Upper lobe of left lung (tissue), 6 donors: ENCODE measurements around the gene GRK2. TPM values are rescaled to one million over a fixed set of nuclear protein-coding genes. Genes with fewer than 3 reads are reported as not detected.

ENCODE experiments used
- ATAC-seq, 2 donors: fragments of 200-7000 bp; cut with Tn5 transposase; one replicate each; pipeline ENCODE4 v1.9.1; 2022; ENCODE audit warnings: mild to moderate bottlenecking in 2 of 2, moderate library complexity in 2 of 2; ENCODE audit not compliant: low FRiP score in 2 of 2
- DNase-seq, 2 donors: peaks; one replicate each; pipeline ENCODE4 v3.0.0-alpha.2; 2019 to 2020
- H3K27ac ChIP-seq, 4 donors: fragments of 200-600 bp; sonication (generic); one replicate each; pipeline ENCODE4 v1.5.1; 2016 to 2019
- H3K27me3 ChIP-seq, 4 donors: fragments of 200-600 bp; sonication (generic); one replicate each; pipeline ENCODE4 v1.5.1; 2017 to 2019
- H3K36me3 ChIP-seq, 4 donors: fragments of 200-600 bp; sonication (generic); one replicate each; pipeline ENCODE4 v1.5.1; 2016 to 2019
- H3K4me1 ChIP-seq, 4 donors: fragments of 200-600 bp; sonication (generic); one replicate each; pipeline ENCODE4 v1.5.1; 2018 to 2019
- H3K4me3 ChIP-seq, 4 donors: fragments of 200-600 bp; sonication (generic); one replicate each; pipeline ENCODE4 v1.5.1; 2017 to 2019; ENCODE audit warnings: mild to moderate bottlenecking in 2 of 4, moderate library complexity in 1 of 4
- H3K9me3 ChIP-seq, 4 donors: fragments of 200-600 bp; sonication (generic); one replicate each; pipeline ENCODE4 v1.5.1; 2018 to 2019
- CTCF ChIP-seq, 6 experiments: fragments of 450-650 bp in 4 of 6; fragments of 200-600 bp in 2 of 6; sonication (generic) in 2 of 6; IDR thresholded peaks; one replicate each; pipeline ENCODE4 v1.5.1; 2016 to 2019; ENCODE audit warnings: antibody characterized with exemption in 6 of 6
- EP300 ChIP-seq, 4 donors: sonication (generic); formaldehyde crosslinking; IDR thresholded peaks; one replicate each; pipeline ENCODE4 v1.5.1; 2017; ENCODE audit warnings: antibody characterized with exemption in 4 of 4, control low read depth in 2 of 4
- POLR2A ChIP-seq, 4 donors: fragments of 450-650 bp; IDR thresholded peaks; one replicate each; pipeline ENCODE4 v1.5.1; 2016 to 2017; ENCODE audit warnings: antibody characterized with exemption in 4 of 4, mild to moderate bottlenecking in 2 of 4
- POLR2AphosphoS5 ChIP-seq, 2 donors: sonication (generic); formaldehyde crosslinking; IDR thresholded peaks; one replicate each; pipeline ENCODE4 v1.5.1; 2017; ENCODE audit warnings: antibody characterized with exemption in 2 of 2
- WGBS, 2 donors: methylation state at CpG; one replicate each; pipeline ENCODE4 v1.1.5; 2017 to 2018; 5-methylcytosine and 5-hydroxymethylcytosine counted together
- total RNA-seq, 6 donors: library from RNA; depleted of rRNA in 4 of 6; stranded (reverse); fragments of >200 nt in 4 of 6; gene quantifications; one replicate each; pipeline versions ENCODE4 v1.1.0 to v1.2.1, GENCODE V29; 2016 to 2021
- donor health status: DM: no; HTN: no; CAD: no; lungs with moderate emphysema.
- donor health status: DM: no; HTN: yes; CAD: no; lungs with severe emphysema.

The GRK2 gene
- total RNA-seq, 6 donors from 2014 or later: 76.9 to 232 (median 117) TPM

GRCh38 chr11:67300256-67300755 lies 34.0 kb downstream of the GRK2 start:
- ATAC-seq (no peak), DNase-seq (peak in 1 of 2 donors; percentile 52)
- Histone ChIP-seq H3K27me3 (no peaks in the 10 kb centered on the region), H3K4me3 (no peak overlapping the region), H3K27ac (no peak overlapping the region), H3K36me3 (peaks cover 13 to 54% (median 32%) of the 10 kb centered on the region in 4 donors), H3K9me3 (peaks cover 0 to 9% (median 6%) of the 10 kb centered on the region in 4 donors), H3K4me1 (peaks cover 23 to 37% (median 28%) of the 10 kb centered on the region in 4 donors)
- TF ChIP-seq CTCF (IDR thresholded peaks at IDR 0.05): no peak
- TF ChIP-seq POLR2AphosphoS5 (IDR thresholded peaks at IDR 0.05): no peak
- no peak for TF ChIP-seq EP300 (IDR thresholded peaks at IDR 0.05)
- TF ChIP-seq POLR2A (IDR thresholded peaks at IDR 0.05): no peak
- 92 to 95% methylated on average over 11 of the region's 13 CpGs for WGBS, 2 donors

- H3K36me3 ChIP-seq: peaks cover 13 to 49% (median 30%) of the 10 kb centered on the region in 4 donors
- no peak overlapping the region for H3K4me3 ChIP-seq
- ATAC-seq (no peak), DNase-seq (peak in 1 of 2 donors; percentile 70)
- no peaks in the 10 kb centered on the region for H3K27me3 ChIP-seq
- H3K9me3 ChIP-seq: peaks cover 0 to 3% (median 2%) of the 10 kb centered on the region in 4 donors
- H3K27ac ChIP-seq: no peak overlapping the region
- WGBS, 2 donors: 92 to 95% methylated on average over 16 to 20 of the region's 22 CpGs
- H3K4me1 ChIP-seq: peaks cover 23 to 39% (median 28%) of the 10 kb centered on the region in 4 donors
- TF ChIP-seq CTCF (IDR thresholded peaks at IDR 0.05) (no peak), POLR2AphosphoS5 (IDR thresholded peaks at IDR 0.05) (no peak), EP300 (IDR thresholded peaks at IDR 0.05) (no peak), POLR2A (IDR thresholded peaks at IDR 0.05) (no peak)
These were observed 34.6 kb downstream of the GRK2 start for GRCh38 chr11:67300756-67301312.

- WGBS, 2 donors: 87 to 93% methylated on average over 12 to 16 of the region's 28 CpGs
- peaks cover 23 to 39% (median 28%) of the 10 kb centered on the region in 4 donors for H3K4me1 ChIP-seq
- TF ChIP-seq EP300 (IDR thresholded peaks at IDR 0.05) (no peak), POLR2A (IDR thresholded peaks at IDR 0.05) (no peak), POLR2AphosphoS5 (IDR thresholded peaks at IDR 0.05) (no peak), CTCF (IDR thresholded peaks at IDR 0.05) (no peak)
- peaks cover 13 to 45% (median 30%) of the 10 kb centered on the region in 4 donors for H3K36me3 ChIP-seq
- H3K4me3 ChIP-seq: peak overlapping the region in 1 of 4 donors; percentile 99
- no peaks in the 10 kb centered on the region for H3K27me3 ChIP-seq
- H3K9me3 ChIP-seq: no peaks in the 10 kb centered on the region
- no peak for ATAC-seq
- peak overlapping the region in 3 of 4 donors; percentile 91 to 96 (median 94) for H3K27ac ChIP-seq
- peak; percentile 21 to 81 for DNase-seq
These were observed 35.1 kb downstream of the GRK2 start for GRCh38 chr11:67301313-67301921.

GRCh38 chr11:67301951-67302516 lies 35.8 kb downstream of the GRK2 start:
- Histone ChIP-seq H3K4me3 (peak overlapping the region in 3 of 4 donors; percentile 83 to 99 (median 93)), H3K9me3 (no peaks in the 10 kb centered on the region), H3K4me1 (peaks cover 23 to 39% (median 28%) of the 10 kb centered on the region in 4 donors), H3K27me3 (no peaks in the 10 kb centered on the region), H3K36me3 (peaks cover 13 to 42% (median 28%) of the 10 kb centered on the region in 4 donors), H3K27ac (peak overlapping the region; percentile 78 to 96 (median 92))
- ATAC-seq (peak; percentile 22 to 64), DNase-seq (peak; percentile 78 to 86)
- TF ChIP-seq CTCF (IDR thresholded peaks at IDR 0.05) (no peak), POLR2A (IDR thresholded peaks at IDR 0.05) (peak in 1 of 4 donors; percentile 44)
- WGBS, 2 donors: 52 to 63% methylated on average over 7 to 15 of the region's 15 CpGs
